Retinal pigment epithelial cell (primary cell): ENCODE data around the gene HSPB7.

ENCODE experiments used
- DNase-seq: peaks from one replicate; pipeline ENCODE4 v3.0.0-alpha.2; 2010; ENCODE audit warnings: low read depth
- H3K4me3 ChIP-seq: 2 replicates; pipeline ENCODE4 v1.5.1; 2011; ENCODE audit warnings: mild to moderate bottlenecking, low read length, control low read depth, moderate library complexity
- TF ChIP-seq, protein P1 (sequence below): conservative IDR thresholded peaks from 2 replicates; pipeline ENCODE4 v1.5.1; 2011; ENCODE audit warnings: low read depth, low read length, control low read depth, inconsistent platforms

HSPB7 gene

GRCh38 chr1:15969321-15969880 lies 48.4 kb downstream of the HSPB7 start:
- TF ChIP-seq, protein P1, sequence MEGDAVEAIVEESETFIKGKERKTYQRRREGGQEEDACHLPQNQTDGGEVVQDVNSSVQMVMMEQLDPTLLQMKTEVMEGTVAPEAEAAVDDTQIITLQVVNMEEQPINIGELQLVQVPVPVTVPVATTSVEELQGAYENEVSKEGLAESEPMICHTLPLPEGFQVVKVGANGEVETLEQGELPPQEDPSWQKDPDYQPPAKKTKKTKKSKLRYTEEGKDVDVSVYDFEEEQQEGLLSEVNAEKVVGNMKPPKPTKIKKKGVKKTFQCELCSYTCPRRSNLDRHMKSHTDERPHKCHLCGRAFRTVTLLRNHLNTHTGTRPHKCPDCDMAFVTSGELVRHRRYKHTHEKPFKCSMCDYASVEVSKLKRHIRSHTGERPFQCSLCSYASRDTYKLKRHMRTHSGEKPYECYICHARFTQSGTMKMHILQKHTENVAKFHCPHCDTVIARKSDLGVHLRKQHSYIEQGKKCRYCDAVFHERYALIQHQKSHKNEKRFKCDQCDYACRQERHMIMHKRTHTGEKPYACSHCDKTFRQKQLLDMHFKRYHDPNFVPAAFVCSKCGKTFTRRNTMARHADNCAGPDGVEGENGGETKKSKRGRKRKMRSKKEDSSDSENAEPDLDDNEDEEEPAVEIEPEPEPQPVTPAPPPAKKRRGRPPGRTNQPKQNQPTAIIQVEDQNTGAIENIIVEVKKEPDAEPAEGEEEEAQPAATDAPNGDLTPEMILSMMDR: no peak
- DNase-seq: no peak

DNA sequence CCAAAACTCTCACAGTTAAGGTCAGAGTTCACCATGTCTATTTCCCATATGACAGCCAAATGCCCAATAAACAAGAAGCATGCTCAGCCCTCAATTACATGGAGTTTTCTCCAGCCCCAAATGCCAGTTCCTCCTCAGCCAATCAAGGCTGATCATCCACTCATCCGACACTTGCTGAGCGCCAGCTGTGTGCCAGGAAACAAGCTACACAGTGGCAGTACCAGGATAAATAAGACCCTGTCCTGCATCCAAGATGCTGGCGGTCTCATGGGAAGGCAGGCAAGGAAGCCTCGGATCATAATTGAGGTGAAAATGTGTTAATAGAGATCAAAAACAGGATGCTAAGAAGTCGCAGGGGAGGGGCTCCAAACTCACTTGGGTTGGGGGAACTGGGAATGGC lies 49.7 kb downstream of the HSPB7 start:
- no peak overlapping the region for H3K4me3 ChIP-seq
- TF ChIP-seq, protein P1: no peak
- DNase-seq: no peak

More at GRCh38 chr1:15969321-15969880, 48.4 kb downstream of the HSPB7 start:
- no peak overlapping the region for H3K4me3 ChIP-seq

- H3K4me3 ChIP-seq: no peak overlapping the region
- DNase-seq: no peak
- TF ChIP-seq, protein P1: no peak
Observed at GRCh38 chr1:15966956-15967344, 50.9 kb downstream of the HSPB7 start.

- no peak overlapping the region for H3K4me3 ChIP-seq
- no peak for DNase-seq
Observed at GRCh38 chr1:15966081-15966955, 51.5 kb downstream of the HSPB7 start.

DNA sequence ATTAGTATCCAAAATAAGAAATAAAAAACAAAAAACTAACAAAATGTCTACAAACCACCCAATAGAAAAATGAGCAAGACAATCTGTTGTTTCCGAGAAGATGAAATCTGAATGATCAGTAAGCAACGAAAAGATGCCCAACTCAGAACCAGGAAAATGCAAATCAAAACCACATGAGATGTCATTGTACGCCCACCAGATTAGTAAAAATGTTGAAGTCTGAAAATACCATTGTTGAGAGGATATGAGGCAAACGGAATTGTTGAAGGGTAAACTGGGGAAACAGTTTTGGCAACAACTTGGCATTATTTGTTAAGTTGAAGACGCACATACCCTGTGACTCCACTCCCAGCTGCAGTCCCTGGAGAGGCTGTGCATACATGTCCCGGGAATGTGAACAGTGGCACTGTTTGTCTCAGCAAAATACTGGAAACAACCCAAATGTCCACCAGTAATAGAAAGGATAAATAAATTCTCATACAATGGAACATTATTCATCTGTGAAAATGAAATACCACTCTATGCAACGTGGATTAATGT lies 52.5 kb downstream of the HSPB7 start:
- no peak overlapping the region for H3K4me3 ChIP-seq
- no peak for DNase-seq
- TF ChIP-seq, protein P1: no peak

More at GRCh38 chr1:15966081-15966955, 51.5 kb downstream of the HSPB7 start:
- TF ChIP-seq, protein P1: no peak
